ENCODE results near the gene RPS2. TPM values are rescaled to one million over a fixed set of nuclear protein-coding genes. Genes with fewer than 3 reads are reported as not detected.

RPS2 gene
- total RNA-seq, 2 donors from 2014 or later, result 2,046 to 2,467 TPM

- intact Hi-C loops (cut with DNase I), result no loop called here
- Histone ChIP-seq H3K4me3 (no peak overlapping the region), H3K27me3 (replicated peaks; ENCODE audit: insufficient read depth) (no peaks in the 10 kb centered on the region), H3K27ac (no peak overlapping the region), H3K36me3 (no peaks in the 10 kb centered on the region), H3K4me1 (replicated peaks) (peaks cover 9% of the 10 kb centered on the region), H3K9me3 (no peaks in the 10 kb centered on the region)
- TF ChIP-seq POLR2AphosphoS5 (IDR thresholded peaks at IDR 0.05) (no peak), POLR2A (IDR thresholded peaks at IDR 0.05) (no peak), CTCF (IDR thresholded peaks at IDR 0.05) (no peak)
- WGBS, result 84% methylated on average over 36 of the region's 38 CpGs
- no peak for DNase-seq (ENCODE audit: low spot score)
Measured at GRCh38 chr16:1946495-1947368, 17.9 kb downstream of the RPS2 start.

- no peak for DNase-seq (ENCODE audit: low spot score)
- TF ChIP-seq POLR2A (IDR thresholded peaks at IDR 0.05) (no peak), CTCF (IDR thresholded peaks at IDR 0.05) (no peak), POLR2AphosphoS5 (IDR thresholded peaks at IDR 0.05) (no peak)
Measured at GRCh38 chr16:1945559-1946391, 18.9 kb downstream of the RPS2 start.

GRCh38 chr16:1944612-1945199 lies 19.9 kb downstream of the RPS2 start:
- no peak for DNase-seq (ENCODE audit: low spot score)
- Histone ChIP-seq H3K4me1 (replicated peaks) (peaks cover 9% of the 10 kb centered on the region), H3K4me3 (no peak overlapping the region), H3K27me3 (replicated peaks; ENCODE audit: insufficient read depth) (no peaks in the 10 kb centered on the region), H3K27ac (no peak overlapping the region), H3K9me3 (no peaks in the 10 kb centered on the region), H3K36me3 (no peaks in the 10 kb centered on the region)
- intact Hi-C loops (cut with DNase I), result no loop called here
- no peak for TF ChIP-seq CTCF (IDR thresholded peaks at IDR 0.05)
- TF ChIP-seq POLR2AphosphoS5 (IDR thresholded peaks at IDR 0.05), result no peak
- no peak for TF ChIP-seq POLR2A (IDR thresholded peaks at IDR 0.05)
- 95% methylated on average over 21 of the region's 21 CpGs for WGBS

More at GRCh38 chr16:1945559-1946391, 18.9 kb downstream of the RPS2 start:
- no peaks in the 10 kb centered on the region for H3K27me3 ChIP-seq (replicated peaks; ENCODE audit: insufficient read depth)
- no peak overlapping the region for H3K4me3 ChIP-seq
- intact Hi-C loops (cut with DNase I), result no loop called here
- H3K4me1 ChIP-seq (replicated peaks), result peaks cover 9% of the 10 kb centered on the region
- H3K9me3 ChIP-seq, result no peaks in the 10 kb centered on the region
- no peak overlapping the region for H3K27ac ChIP-seq
- 80% methylated on average over 19 of the region's 19 CpGs for WGBS
- no peaks in the 10 kb centered on the region for H3K36me3 ChIP-seq

GRCh38 chr16:1942810-1943726 lies 21.6 kb downstream of the RPS2 start, which contains the start of gene MSRB1:
MSRB1 (minus strand) TSS chr16:1943199; CDS start chr16:1943156, 43 bp downstream.
- no peaks in the 10 kb centered on the region for H3K27me3 ChIP-seq (replicated peaks; ENCODE audit: insufficient read depth)
- H3K36me3 ChIP-seq, result peaks cover 3 to 15% of the 10 kb centered on the region in 2 donors
- WGBS, result under 1% methylated on average over 58 of the region's 77 CpGs
- peaks cover 9% of the 10 kb centered on the region for H3K4me1 ChIP-seq (replicated peaks)
- H3K4me3 ChIP-seq, result peak within 1 kb of the TSS; percentile 76 to 84
- intact Hi-C loops (cut with DNase I), result no loop called here
- TF ChIP-seq CTCF (IDR thresholded peaks at IDR 0.05), result peak in 2 of 4 experiments; percentile 21 to 29
- TF ChIP-seq POLR2A (IDR thresholded peaks at IDR 0.05), result peak; percentile 96
- TF ChIP-seq POLR2AphosphoS5 (IDR thresholded peaks at IDR 0.05), result peak; percentile 96
- peak; percentile 100 for DNase-seq (ENCODE audit: low spot score)
- no peaks in the 10 kb centered on the region for H3K9me3 ChIP-seq
- peak within 1 kb of the TSS; percentile 53 to 76 for H3K27ac ChIP-seq
